Measurements from ENCODE around the gene NDC80.
"Not testable (repeated sequence)": the region's sequence is repeated elsewhere in the genome, so short reads cannot be mapped to it uniquely, and the experiment has no call there.

The NDC80 gene

DNA sequence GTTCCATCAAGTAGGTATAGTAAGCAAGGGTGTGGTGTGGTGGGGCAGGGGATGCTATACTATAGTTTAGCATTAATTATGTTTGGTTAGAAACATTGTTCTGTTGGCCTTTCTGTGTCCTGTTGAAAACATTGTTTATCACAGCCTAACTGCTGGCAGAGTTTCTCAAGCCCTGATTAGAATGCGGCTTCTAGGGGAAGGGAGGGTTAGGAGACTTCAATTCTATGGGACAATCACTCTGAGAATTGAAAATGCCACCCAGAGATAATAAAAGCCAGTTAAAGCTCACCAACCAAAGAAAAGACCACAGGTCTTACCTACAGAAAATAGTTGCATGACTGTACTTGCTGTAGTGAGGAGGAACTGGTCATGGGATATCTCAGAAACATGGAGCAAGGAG, 64.2 kb downstream of the NDC80 start:
- DNase-seq = peak; percentile 77

DNA sequence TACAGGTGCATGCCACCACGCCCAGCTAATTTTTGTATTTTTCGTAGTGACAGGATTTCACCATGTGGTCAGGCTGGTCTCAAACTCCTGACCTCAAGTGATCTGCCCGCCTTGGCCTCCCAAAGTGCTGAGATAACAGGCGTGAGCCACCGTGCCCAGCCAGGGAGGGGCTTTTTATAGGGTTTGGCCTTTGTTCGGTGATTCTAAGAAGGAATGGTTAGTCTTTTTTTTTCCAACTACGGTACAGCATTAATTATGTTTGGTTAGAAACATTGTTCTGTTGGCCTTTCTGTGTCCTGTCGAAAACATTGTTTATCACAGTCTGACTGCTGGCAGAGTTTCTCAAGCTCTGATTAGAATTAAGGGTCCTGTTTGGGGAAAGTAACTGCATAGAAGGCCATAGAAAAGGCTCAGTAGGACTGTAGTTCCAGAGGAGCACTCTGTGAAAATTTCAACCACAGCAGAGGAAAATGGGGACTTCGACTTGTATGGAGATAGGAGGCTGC, 64.8 kb downstream of the NDC80 start:
- peak; percentile 50 for DNase-seq

DNA sequence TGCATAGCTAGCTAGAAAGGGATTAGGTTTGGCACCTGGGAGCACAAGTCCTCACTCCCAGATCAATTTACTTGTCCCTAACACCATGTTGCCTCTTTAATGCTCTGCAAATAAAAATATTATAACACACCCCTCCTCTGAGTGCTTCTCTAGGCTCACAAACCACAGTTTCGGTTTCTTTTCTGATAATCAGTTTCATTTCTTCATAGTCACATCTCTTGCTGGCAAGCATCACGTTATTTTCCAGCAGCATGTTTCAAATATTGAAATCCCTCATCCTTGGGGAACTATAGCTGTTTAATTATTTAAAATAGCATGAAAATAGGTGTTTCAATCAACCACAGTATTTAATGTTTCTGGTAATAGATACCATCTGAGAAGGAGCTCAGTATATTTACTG, 70.3 kb downstream of the NDC80 start:
- DNase-seq = peak; percentile 67

DNA sequence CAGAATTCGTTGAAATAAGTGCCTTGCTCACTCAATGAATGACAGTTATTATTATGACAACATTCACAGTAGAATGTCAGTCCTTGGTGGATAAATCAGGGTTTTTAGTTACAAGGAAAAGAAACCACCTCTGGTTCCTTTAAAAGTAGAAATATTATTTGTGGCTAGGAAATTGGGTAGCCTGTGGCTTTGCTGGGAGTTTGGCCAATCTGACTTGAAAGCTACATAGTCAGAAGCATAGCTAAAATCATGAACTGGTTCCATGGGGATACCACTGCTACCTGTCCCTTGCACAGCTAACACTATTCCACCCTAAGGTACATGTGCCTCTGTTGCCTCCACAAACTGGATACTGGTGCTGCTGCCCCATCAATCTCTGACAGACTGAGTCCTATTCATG, 71.4 kb downstream of the NDC80 start:
- DNase-seq = no peak

GRCh38 chr18:2644535-2644934, 73.2 kb downstream of the NDC80 start:
- peak; percentile 43 for DNase-seq

DNA sequence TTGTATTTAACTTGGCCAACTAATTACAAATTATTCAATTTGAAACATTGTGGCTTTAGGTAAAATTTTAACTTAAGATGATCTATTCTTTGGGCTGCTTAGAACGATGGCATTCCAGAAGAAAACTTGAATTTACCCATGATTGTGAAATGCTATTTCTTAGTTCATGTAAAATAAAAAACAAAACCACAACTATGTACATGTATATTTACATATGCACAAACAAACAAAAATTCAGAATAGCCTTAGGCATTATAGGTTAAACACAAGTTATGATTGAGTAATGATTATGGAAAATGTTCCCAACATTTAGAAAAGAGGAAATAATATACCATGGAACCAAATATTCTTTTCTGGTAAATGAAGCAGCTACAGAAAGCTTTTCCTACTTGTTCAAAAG, 80.6 kb downstream of the NDC80 start:
- no peak for DNase-seq

- DNase-seq = peak; percentile 67
Measured at GRCh38 chr18:2653467-2653866, 82.1 kb downstream of the NDC80 start.

DNA sequence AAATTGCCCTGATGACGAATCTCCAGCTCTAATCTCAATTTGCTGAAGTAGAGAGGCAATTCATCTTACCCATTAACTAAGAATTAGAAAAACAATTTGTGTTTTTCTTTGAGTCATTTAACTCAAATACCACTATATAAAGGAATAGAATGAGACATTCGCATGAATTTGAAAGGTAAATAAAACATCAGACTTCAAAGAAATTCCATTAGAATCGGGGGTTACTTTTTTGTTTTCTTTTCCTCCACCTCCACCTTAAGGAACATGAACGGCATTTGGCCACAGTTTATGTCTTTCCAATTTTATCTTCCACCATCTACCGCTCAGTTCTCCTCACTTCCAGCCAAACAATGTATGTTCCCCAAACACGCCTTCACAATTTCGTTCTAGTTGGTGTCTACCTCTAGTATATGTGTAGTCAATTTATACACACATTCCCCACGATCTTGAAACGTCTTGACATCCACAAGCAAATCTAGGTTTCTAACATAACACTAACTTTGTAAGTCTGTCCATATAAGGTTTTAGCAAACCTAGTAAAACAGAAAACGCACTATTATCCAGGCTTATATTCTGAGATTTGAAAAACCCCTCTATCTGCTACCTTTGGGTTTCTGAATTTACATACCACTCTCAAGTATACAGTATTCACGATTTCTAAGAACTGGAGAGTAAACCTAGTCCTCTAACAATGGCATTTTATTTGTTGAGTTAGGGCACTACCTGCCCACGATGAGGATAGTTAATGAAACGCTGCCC, 83.0 kb downstream of the NDC80 start:
- DNase-seq = no peak

DNA sequence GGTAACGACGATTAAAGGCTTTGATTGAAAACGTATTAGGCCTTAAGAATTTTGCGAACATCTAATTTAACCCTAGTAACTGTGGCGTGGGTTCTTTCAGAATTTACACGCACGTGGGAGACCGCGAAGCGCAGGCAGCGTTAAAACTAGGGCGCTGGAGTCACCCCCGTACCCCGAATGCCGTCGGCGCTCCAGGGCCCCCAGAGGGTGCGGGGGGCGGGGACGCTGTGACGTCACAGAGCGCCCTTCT, 83.5 kb downstream of the NDC80 start:
- DNase-seq = no peak

- DNase-seq = peak; percentile 93
Measured at GRCh38 chr18:2655178-2655953, 84.0 kb downstream of the NDC80 start, which contains the start of gene SMCHD1. Gene SMCHD1, plus strand, starts transcription at chr18:2655726. Its CDS starts 350 bp downstream, at chr18:2656076.

GRCh38 chr18:2655954-2656236, 84.5 kb downstream of the NDC80 start:
- no peak for DNase-seq

DNA sequence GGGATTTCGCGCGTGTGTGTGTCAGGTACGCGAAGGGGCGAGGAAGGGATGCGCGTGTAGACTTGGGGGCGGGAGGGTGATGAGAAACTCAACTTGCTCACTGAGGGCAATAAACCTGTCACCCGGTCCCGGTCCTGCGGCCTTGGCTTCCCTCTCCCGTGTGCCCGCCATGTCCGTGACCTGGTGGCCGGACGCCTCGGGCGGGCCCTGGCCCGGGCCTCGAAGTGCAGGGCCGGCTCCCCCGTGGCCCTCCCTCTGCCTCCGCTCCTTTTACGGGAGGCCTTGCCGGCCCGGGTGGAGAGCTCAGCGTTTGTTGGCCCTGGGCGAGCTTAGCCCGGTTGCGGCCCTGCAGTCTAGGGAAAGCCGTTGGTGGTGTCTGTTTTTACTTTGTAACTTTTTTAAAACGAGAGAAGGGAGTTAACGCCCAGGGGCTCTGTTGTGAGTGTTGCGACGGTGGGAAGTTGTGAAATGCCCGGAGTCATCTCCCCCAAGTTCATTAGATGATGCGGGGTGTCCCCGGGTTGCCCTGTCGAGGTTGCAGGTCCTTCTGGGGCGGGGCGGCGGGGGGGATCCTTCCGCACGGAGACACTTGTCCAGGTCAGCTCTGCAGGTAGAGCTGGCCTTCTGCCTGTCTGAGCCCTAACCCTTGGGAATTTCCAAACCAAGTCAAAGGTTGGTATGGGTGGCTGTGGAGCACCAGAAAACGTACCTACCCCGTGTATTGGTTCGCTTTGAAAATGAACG, 85.1 kb downstream of the NDC80 start:
- DNase-seq = peak; percentile 59

DNA sequence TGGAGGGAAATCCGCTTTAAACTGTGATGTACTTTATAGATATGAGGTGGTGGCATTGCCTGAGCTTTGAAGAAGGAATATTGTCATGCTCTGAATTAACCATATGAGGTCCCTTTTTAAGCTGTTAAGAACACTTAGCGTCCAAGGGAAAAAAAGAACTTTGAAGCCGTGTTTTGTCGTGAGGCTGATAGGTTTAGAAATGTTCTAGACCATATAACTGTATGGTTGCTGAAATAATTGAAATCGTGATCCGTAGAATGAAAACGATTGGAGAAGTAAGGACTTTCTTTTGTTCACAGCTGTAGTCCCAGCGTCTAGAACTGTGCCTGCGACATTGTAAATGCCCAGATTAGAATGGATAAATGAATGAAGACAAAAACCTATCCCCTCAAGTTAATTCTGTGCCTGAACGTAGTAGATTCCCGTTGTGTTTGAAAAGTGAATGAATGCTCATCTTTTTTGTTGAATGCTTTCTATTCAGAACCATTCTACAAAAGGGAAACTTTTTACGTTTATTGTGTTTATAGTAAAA, 85.7 kb downstream of the NDC80 start:
- DNase-seq = peak; percentile 59

DNA sequence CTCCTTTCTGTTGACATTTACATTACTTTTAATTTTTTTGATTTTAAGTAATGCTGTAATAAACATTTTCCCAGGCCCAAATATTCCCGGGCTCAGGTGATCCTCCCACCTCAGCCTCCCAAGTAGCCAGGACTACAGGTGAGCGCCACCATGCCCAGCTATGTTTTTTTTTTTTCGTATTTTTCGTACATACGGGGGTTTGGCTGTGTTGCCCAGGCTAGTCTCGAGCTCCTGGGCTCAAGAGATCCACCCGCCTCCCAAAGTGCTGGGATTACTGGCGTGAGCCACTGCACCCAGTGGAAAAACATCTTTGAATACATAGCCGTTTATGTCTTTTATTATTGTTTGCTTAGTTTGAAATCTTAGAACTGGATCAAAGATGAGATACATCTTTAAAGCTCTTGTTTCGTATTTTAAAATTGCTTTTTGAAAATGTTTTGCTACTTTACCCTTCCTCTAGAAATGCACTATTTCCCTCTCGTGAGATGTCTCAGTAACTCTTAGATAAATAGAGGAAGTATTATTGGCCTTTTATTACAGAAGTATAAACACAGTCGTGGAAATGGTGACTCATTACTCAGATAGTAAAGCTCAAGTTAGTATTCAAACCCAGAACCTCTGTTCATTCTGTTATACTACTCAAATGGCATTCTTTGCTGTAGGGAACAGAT, 86.6 kb downstream of the NDC80 start:
- peak; percentile 90 for DNase-seq

- not testable (repeated sequence) for DNase-seq
Measured at GRCh38 chr18:2660849-2661248, 89.5 kb downstream of the NDC80 start.

DNA sequence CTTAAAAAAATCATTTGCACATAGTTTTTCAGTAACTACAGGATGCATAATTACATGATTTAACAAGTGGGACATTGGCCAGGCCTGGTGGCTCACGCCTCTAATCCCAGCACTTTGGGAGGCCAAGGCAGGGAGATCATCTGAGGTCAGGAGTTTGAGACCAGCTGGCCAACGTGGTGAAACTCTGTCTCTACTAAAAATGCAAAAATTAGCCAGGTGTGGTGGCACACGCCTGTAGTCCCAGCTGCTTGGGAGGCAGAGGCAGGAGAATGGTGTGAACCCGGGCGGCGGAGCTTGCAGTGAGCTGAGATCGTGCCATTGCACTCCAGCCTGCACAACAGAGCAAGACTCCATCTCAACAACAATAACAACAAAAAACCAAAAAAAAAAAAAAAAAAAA, 90.9 kb downstream of the NDC80 start:
- not testable (repeated sequence) for DNase-seq

GRCh38 chr18:2662990-2663389, 91.6 kb downstream of the NDC80 start:
- no peak for DNase-seq
